Activated CD8-positive, alpha-beta memory T cell treated with anti-CD3 and anti-CD28 coated beads for 1 hour (primary cell): ENCODE data around the gene SIPA1L3.

Source experiments
- DNase-seq, 2 donors: peaks; one replicate each; pipeline ENCODE4 v3.0.0-alpha.2; 2020; ENCODE audit warnings: low read depth in 1 of 2; ENCODE audit errors: extremely low read depth in 1 of 2

Gene SIPA1L3

GRCh38 chr19:38204096-38204495 is 297.1 kb downstream of the SIPA1L3 start:
- DNase-seq = no peak

GRCh38 chr19:38204728-38205127 is 297.7 kb downstream of the SIPA1L3 start:
- no peak for DNase-seq

GRCh38 chr19:38206006-38206745 is 299.2 kb downstream of the SIPA1L3 start:
- no peak for DNase-seq

GRCh38 chr19:38206928-38207327 is 299.9 kb downstream of the SIPA1L3 start:
- no peak for DNase-seq

- no peak for DNase-seq
Measured at GRCh38 chr19:38207543-38207942, 300.5 kb downstream of the SIPA1L3 start.

- no peak for DNase-seq
Measured at GRCh38 chr19:38208571-38208970, 301.6 kb downstream of the SIPA1L3 start.

GRCh38 chr19:38209152-38209551 is 302.1 kb downstream of the SIPA1L3 start:
- DNase-seq = no peak

GRCh38 chr19:38209671-38210457 is 302.9 kb downstream of the SIPA1L3 start:
- no peak for DNase-seq

- DNase-seq = no peak
Measured at GRCh38 chr19:38210458-38210987, 303.5 kb downstream of the SIPA1L3 start.

GRCh38 chr19:38211151-38211591 is 304.2 kb downstream of the SIPA1L3 start:
- no peak for DNase-seq

GRCh38 chr19:38211766-38212165 is 304.8 kb downstream of the SIPA1L3 start:
- no peak for DNase-seq

- DNase-seq = no peak
Measured at GRCh38 chr19:38213469-38213868, 306.5 kb downstream of the SIPA1L3 start.

GRCh38 chr19:38213911-38214625 is 307.1 kb downstream of the SIPA1L3 start:
- DNase-seq = peak; percentile 39 to 56

- no peak for DNase-seq
Measured at GRCh38 chr19:38216785-38217641, 310.0 kb downstream of the SIPA1L3 start.

- DNase-seq = no peak
Measured at GRCh38 chr19:38218204-38218603, 311.2 kb downstream of the SIPA1L3 start.

- no peak for DNase-seq
Measured at GRCh38 chr19:38219221-38219620, 312.2 kb downstream of the SIPA1L3 start.

- DNase-seq = no peak
Measured at GRCh38 chr19:38221421-38221820, 314.4 kb downstream of the SIPA1L3 start.

GRCh38 chr19:38221919-38222830 is 315.2 kb downstream of the SIPA1L3 start:
- no peak for DNase-seq

GRCh38 chr19:38223119-38223523 is 316.1 kb downstream of the SIPA1L3 start:
- DNase-seq = no peak
